Stimulated activated CD8-positive, alpha-beta memory T cell treated with anti-CD3 and anti-CD28 coated beads, Interleukin-4, amount 100 ng/mL, for 24 hours (primary cell): Measurements from ENCODE around the gene RAC2.

Experiments used
- DNase-seq: peaks from one replicate; pipeline ENCODE4 v3.0.0-alpha.2; 2020; ENCODE audit warnings: low read depth

Gene RAC2

GRCh38 chr22:37176464-37177061 is 67.5 kb downstream of the RAC2 start:
- no peak for DNase-seq

- no peak for DNase-seq
Measured at GRCh38 chr22:37175414-37176281, 68.4 kb downstream of the RAC2 start.
